C4-2B (cell line): Measurements from ENCODE around the gene VTI1A.

Experiments
- ZFX ChIP-seq: fragments of 450-650 bp; IDR thresholded peaks from 2 replicates; pipeline ENCODE4 v1.6.1; 2017
- TF ChIP-seq, protein P1 (sequence below): fragments of 450-650 bp; conservative IDR thresholded peaks from 2 replicates; pipeline ENCODE4 v1.5.1; 2017; ENCODE audit warnings: mild to moderate bottlenecking

DNA sequence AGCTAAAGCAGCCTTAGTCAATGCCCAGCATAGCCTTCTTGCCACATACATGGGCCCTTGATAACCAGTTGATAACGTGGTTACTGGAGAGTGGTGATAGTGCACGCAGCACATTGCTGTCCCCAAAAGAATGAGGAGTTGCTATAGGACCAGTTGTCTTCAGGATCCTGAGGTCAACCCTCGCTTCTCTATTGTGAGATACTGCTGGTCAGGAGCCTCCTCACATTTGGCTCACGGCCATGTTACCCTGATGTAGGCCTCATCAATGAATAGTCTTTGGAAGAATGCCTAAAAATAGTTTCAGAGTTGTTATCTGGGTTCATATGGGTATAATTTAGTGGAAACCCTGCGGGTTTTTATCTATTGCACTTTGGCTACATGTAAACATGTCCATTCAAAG is 230.7 kb downstream of the VTI1A start:
- TF ChIP-seq, protein P1, sequence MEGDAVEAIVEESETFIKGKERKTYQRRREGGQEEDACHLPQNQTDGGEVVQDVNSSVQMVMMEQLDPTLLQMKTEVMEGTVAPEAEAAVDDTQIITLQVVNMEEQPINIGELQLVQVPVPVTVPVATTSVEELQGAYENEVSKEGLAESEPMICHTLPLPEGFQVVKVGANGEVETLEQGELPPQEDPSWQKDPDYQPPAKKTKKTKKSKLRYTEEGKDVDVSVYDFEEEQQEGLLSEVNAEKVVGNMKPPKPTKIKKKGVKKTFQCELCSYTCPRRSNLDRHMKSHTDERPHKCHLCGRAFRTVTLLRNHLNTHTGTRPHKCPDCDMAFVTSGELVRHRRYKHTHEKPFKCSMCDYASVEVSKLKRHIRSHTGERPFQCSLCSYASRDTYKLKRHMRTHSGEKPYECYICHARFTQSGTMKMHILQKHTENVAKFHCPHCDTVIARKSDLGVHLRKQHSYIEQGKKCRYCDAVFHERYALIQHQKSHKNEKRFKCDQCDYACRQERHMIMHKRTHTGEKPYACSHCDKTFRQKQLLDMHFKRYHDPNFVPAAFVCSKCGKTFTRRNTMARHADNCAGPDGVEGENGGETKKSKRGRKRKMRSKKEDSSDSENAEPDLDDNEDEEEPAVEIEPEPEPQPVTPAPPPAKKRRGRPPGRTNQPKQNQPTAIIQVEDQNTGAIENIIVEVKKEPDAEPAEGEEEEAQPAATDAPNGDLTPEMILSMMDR: no peak
- TF ChIP-seq ZFX: no peak
